Mesothelial cell of epicardium (in vitro differentiated cells): ENCODE measurements around the gene LRMDA. TPM values are rescaled to one million over a fixed set of nuclear protein-coding genes. Genes with fewer than 3 reads are reported as not detected.

Experiments
- DNase-seq, 2 experiments: peaks; one replicate each; pipeline ENCODE4 v3.0.0; 2021; ENCODE audit warnings: low spot score in 2 of 2; ENCODE audit not compliant: unreplicated experiment in 2 of 2
- H3K27ac Mint-ChIP-seq: 2 replicates; pipeline ENCODE4 v1.8.0; 2021; ENCODE audit warnings: mixed read lengths
- H3K27me3 Mint-ChIP-seq: 2 replicates; pipeline ENCODE4 v1.8.0; 2021; ENCODE audit warnings: low read depth, mixed read lengths
- H3K36me3 Mint-ChIP-seq: 2 replicates; pipeline ENCODE4 v1.8.0; 2021; ENCODE audit warnings: mixed read lengths
- H3K4me1 Mint-ChIP-seq: 2 replicates; pipeline ENCODE4 v1.8.0; 2021; ENCODE audit warnings: mixed read lengths
- H3K4me3 Mint-ChIP-seq: 2 replicates; pipeline ENCODE4 v1.8.0; 2021; ENCODE audit warnings: mild to moderate bottlenecking, moderate library complexity, mixed read lengths
- H3K9me3 Mint-ChIP-seq: 2 replicates; pipeline ENCODE4 v1.8.0; 2021; ENCODE audit warnings: mixed read lengths
- total RNA-seq: library from RNA; stranded (reverse); gene quantifications from 3 replicates; pipeline ENCODE4 v1.2.1, GENCODE V29; 2021
- TF ChIP-seq, protein P1 (sequence below): fragments of 200-600 bp; sonication (generic); IDR thresholded peaks from one replicate; pipeline ENCODE4 v1.5.0; 2021; ENCODE audit warnings: antibody characterized with exemption; ENCODE audit not compliant: unreplicated experiment

LRMDA gene
- total RNA-seq, 1 donor from 2014 or later = 2.0 TPM

DNA sequence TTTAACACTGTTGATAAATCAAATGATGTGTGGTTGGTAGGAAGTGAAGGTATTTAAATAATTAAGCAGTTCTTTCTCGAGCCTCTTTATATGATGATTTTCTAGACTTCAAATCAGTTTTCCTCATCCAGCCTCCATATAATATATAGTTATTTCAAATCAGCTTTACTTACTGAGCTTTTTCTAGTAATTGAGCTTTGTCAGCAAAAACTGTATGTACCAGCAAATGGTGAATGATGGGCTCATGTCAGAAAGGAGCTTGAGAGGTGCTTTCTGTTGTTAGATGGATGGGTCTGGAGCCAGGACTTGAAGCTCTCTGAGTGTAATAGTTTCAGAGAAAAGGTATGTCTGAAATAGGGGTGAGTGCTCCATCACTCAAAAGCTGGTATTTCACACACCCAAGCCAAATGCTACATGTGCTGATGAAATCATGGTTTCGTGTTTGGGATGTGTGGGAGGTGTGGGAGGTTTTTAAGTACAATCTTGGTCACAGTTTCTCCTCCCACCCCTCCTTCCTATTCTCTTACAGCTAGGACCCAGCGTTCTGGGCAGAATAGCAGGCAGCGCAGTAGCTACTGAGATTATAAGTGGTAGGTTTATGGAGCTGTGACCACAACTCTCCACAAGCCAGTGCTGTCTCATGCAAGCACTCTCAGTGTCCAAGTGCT lies 55.8 kb downstream of the LRMDA start:
- Mint-ChIP-seq H3K36me3 (peaks cover 3% of the 10 kb centered on the region), H3K27ac (peak overlapping the region; percentile 39), H3K4me3 (no peak overlapping the region), H3K4me1 (peaks cover 20% of the 10 kb centered on the region), H3K27me3 (peaks cover 31% of the 10 kb centered on the region), H3K9me3 (peaks cover 3% of the 10 kb centered on the region)
- TF ChIP-seq, protein P1, sequence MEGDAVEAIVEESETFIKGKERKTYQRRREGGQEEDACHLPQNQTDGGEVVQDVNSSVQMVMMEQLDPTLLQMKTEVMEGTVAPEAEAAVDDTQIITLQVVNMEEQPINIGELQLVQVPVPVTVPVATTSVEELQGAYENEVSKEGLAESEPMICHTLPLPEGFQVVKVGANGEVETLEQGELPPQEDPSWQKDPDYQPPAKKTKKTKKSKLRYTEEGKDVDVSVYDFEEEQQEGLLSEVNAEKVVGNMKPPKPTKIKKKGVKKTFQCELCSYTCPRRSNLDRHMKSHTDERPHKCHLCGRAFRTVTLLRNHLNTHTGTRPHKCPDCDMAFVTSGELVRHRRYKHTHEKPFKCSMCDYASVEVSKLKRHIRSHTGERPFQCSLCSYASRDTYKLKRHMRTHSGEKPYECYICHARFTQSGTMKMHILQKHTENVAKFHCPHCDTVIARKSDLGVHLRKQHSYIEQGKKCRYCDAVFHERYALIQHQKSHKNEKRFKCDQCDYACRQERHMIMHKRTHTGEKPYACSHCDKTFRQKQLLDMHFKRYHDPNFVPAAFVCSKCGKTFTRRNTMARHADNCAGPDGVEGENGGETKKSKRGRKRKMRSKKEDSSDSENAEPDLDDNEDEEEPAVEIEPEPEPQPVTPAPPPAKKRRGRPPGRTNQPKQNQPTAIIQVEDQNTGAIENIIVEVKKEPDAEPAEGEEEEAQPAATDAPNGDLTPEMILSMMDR = no peak
- no peak for DNase-seq

DNA sequence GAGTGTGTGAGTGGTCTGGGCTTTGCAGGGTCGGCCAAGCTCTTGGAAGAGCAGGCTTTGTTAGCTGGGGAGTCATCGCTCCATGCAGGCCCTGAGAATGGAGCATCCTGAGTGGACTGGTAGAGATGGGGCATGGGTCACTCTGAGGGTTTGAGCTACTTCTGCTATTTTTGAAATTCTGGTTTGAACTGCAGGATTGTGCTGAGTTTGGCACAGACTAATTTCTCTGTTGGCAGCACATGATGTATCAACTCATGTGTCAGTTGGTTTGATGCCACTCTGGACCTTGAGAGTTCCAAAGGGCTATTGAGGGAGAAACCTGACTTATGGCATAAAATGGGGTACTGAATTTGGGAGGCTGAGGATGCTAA lies 56.3 kb downstream of the LRMDA start:
- peak overlapping the region; percentile 39 for H3K27ac Mint-ChIP-seq

DNA sequence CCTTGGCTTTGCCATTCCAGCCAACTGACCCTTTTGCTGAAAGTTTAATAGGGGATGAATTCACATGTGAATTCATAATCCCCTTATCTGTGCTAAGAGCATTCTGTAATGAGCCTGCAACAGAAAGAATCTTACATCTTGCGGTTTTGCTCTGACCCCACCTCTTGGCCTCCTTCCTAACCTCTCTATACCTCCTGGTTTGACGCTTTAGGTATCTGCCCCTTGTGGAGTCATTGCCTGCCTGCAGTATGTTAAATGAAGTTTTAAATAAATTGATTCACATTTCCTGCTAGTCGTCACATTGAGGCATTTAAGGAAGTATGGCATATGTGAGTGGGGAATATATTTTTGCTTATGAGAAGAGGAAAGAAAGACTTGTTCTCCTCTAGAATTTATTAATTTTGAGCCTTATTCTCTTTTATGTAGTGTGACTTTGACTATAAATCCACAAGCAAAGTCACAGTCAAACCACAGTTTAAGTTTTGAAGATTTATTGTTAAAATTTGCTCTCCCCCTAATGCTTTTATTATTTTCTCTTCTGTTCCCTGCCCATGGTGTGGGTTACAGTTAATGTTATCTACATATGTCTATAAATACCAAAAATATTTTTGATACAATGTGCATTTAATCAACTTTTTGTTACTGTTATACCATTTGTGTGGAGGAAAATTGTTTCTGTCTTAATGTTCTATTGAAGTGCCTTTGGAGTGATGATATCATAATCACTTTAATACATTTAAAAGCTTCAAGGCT lies 60.9 kb downstream of the LRMDA start:
- Mint-ChIP-seq H3K36me3 (no peaks in the 10 kb centered on the region), H3K9me3 (peaks cover 1% of the 10 kb centered on the region), H3K4me1 (peaks cover 19% of the 10 kb centered on the region), H3K4me3 (no peak overlapping the region), H3K27ac (no peak overlapping the region), H3K27me3 (peaks cover 37% of the 10 kb centered on the region)
- DNase-seq = no peak
- TF ChIP-seq, protein P1 = no peak

More for the DNA sequence above, 56.3 kb downstream of the LRMDA start:
- TF ChIP-seq, protein P1 = no peak
- no peak for DNase-seq
- peaks cover 3% of the 10 kb centered on the region for H3K9me3 Mint-ChIP-seq
- peaks cover 3% of the 10 kb centered on the region for H3K36me3 Mint-ChIP-seq
- peaks cover 25% of the 10 kb centered on the region for H3K4me1 Mint-ChIP-seq
- H3K4me3 Mint-ChIP-seq = no peak overlapping the region
- peaks cover 28% of the 10 kb centered on the region for H3K27me3 Mint-ChIP-seq

DNA sequence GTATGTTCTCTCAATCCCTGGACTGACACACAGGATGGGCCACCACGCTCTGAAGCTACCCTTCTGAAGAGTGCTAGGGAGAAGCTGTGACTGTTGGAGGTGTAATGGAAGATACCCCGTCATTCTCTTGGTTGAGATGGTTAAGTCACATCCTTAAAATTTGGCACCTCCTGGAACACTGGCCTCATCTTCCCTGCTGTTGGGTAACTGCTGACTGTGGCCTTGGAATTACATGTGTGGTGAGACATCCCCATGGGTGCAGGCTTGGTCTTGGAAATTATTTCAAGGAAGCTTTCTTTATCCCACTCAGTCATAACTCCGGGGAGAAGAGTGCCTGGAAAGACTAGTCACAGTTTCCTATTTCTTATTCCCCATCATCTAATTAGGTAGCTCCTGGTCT lies 62.0 kb downstream of the LRMDA start:
- Mint-ChIP-seq H3K27ac (no peak overlapping the region), H3K4me1 (peaks cover 19% of the 10 kb centered on the region), H3K4me3 (no peak overlapping the region), H3K36me3 (no peaks in the 10 kb centered on the region), H3K27me3 (peaks cover 28% of the 10 kb centered on the region), H3K9me3 (peaks cover 9% of the 10 kb centered on the region)
- no peak for DNase-seq
- TF ChIP-seq, protein P1 = no peak

DNA sequence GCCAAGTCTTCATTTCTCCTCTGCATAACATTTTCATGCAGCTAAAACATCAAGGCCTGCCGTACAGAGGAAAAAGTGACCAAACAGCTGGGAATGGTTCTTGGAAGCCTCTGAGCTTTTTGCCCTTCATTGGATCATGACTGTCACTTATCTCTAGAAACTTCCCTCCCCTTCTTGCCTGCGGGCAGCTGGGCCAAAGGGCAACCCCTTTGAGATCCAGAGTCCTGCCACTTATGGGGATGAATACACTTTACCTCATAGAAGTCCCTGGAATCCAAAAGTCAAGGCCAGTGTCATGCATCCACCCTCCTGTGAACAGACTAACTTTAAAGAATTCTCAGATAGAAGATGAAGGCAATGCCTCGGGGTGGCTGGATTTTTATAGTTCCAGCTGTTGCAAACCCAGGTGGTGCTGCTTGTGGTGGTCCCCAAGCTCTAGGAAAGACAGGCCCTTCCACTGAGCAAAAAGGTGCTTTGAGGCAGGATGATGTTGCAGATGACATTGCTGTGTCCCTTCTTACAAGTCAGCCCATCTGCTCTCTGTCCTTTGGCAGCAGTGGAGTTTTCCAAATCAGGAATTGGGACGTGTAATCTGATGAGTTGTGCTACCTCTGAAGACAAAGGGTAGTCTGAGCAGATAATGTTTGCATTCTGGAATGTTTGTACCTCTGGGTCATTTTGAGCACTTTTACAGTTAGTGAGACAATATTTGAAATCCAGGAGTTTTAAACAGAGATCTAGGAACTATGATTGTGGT lies 64.2 kb downstream of the LRMDA start:
- H3K27me3 Mint-ChIP-seq = peaks cover 18% of the 10 kb centered on the region
- H3K4me3 Mint-ChIP-seq = no peak overlapping the region
- no peak overlapping the region for H3K27ac Mint-ChIP-seq
- H3K9me3 Mint-ChIP-seq = peaks cover 9% of the 10 kb centered on the region
- no peak for DNase-seq
- H3K36me3 Mint-ChIP-seq = no peaks in the 10 kb centered on the region
- TF ChIP-seq, protein P1 = no peak
- H3K4me1 Mint-ChIP-seq = peaks cover 34% of the 10 kb centered on the region
